ENCODE measurements around the gene NSFL1C.

NSFL1C gene

DNA sequence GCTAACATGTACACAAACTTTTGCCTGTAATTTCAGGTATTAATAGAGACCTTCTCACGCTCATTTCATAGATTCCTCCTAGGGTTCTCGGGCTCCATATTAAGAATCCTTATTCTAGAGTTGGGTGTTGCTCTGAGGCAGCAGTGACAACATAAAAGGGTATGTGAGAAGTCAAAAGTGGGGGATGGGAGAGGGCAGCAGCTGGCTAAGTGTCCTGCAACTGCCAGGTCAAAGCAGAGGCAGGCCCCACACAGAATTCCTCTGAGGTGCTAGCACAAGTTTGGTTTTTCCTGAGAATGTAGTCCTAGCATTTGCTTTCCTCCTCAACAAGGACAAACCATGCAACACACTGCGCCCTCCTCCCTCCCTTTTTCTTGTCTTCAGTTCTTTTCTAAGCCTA, 4.6 kb downstream of the NSFL1C start:
- Mint-ChIP-seq H3K27me3 (ENCODE audit: low read depth, poor library complexity) (peaks cover 1% of the 10 kb centered on the region), H3K9me3 (no peaks in the 10 kb centered on the region), H3K4me3 (no peak overlapping the region), H3K36me3 (ENCODE audit: low read depth) (peaks cover 42% of the 10 kb centered on the region), H3K4me1 (peaks cover 19% of the 10 kb centered on the region), H3K27ac (no peak overlapping the region)
- no peak for DNase-seq
- TF ChIP-seq CTCF (IDR thresholded peaks at IDR 0.05), result no peak

DNA sequence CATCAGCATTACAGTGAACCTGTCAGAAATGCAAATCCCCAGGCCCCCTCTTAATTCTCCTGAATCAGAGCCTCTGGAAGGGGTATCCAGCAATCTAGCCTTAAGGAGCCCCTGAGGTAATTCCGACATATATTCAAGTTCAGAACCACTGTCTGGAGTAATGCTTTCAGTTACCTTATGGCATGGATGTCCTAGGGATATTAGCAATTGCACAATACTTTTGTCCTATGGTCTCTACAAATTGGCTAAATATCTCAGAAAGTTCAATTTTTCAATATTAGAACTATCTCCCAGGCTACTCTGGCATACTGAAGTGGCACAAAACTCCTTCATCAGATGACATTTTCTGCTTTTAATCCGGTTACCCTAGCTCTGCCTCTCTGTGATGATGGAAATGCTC, 6.4 kb downstream of the NSFL1C start:
- no peak for DNase-seq
- H3K4me1 Mint-ChIP-seq, result peaks cover 11% of the 10 kb centered on the region

GRCh38 chr20:1457992-1458391, 8.7 kb downstream of the NSFL1C start:
- H3K36me3 Mint-ChIP-seq (ENCODE audit: low read depth), result peaks cover 58% of the 10 kb centered on the region
- H3K9me3 Mint-ChIP-seq, result no peaks in the 10 kb centered on the region
- no peak for TF ChIP-seq CTCF (IDR thresholded peaks at IDR 0.05)

More for the DNA sequence above, 6.4 kb downstream of the NSFL1C start:
- H3K36me3 Mint-ChIP-seq (ENCODE audit: low read depth), result peaks cover 48% of the 10 kb centered on the region
- no peak overlapping the region for H3K27ac Mint-ChIP-seq
- H3K4me3 Mint-ChIP-seq, result no peak overlapping the region
- TF ChIP-seq CTCF (IDR thresholded peaks at IDR 0.05), result no peak
- H3K27me3 Mint-ChIP-seq (ENCODE audit: low read depth, poor library complexity), result peaks cover under 1% of the 10 kb centered on the region
- no peaks in the 10 kb centered on the region for H3K9me3 Mint-ChIP-seq

DNA sequence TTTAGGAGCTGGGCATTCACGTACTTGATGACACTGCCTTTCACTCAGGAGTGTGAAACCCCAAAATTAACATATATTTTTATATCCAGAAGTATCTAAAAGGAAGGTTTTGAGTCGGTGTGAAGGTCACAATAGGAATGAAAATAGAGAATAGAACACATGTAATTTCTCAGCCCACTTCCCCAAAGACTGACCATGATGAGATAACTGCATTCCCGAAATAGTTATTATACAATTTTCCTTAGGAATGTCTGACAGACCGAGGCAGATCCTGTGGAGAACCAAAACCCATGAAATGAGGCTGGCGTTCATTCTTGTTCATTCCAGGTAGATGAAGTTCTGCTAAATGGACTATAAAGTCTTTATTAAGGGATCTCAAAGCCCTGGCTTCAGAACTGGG, 10.3 kb downstream of the NSFL1C start:
- H3K27ac Mint-ChIP-seq, result peak overlapping the region; percentile 51
- no peak for DNase-seq
- H3K4me1 Mint-ChIP-seq, result no peaks in the 10 kb centered on the region
- TF ChIP-seq CTCF (IDR thresholded peaks at IDR 0.05), result no peak
- no peaks in the 10 kb centered on the region for H3K9me3 Mint-ChIP-seq
- H3K4me3 Mint-ChIP-seq, result no peak overlapping the region
- H3K36me3 Mint-ChIP-seq (ENCODE audit: low read depth), result peaks cover 68% of the 10 kb centered on the region
- H3K27me3 Mint-ChIP-seq (ENCODE audit: low read depth, poor library complexity), result peaks cover 4% of the 10 kb centered on the region

More at GRCh38 chr20:1457992-1458391, 8.7 kb downstream of the NSFL1C start:
- no peak for DNase-seq
- Mint-ChIP-seq H3K27me3 (ENCODE audit: low read depth, poor library complexity) (peaks cover 4% of the 10 kb centered on the region), H3K27ac (no peak overlapping the region), H3K4me3 (no peak overlapping the region), H3K4me1 (no peaks in the 10 kb centered on the region)

DNA sequence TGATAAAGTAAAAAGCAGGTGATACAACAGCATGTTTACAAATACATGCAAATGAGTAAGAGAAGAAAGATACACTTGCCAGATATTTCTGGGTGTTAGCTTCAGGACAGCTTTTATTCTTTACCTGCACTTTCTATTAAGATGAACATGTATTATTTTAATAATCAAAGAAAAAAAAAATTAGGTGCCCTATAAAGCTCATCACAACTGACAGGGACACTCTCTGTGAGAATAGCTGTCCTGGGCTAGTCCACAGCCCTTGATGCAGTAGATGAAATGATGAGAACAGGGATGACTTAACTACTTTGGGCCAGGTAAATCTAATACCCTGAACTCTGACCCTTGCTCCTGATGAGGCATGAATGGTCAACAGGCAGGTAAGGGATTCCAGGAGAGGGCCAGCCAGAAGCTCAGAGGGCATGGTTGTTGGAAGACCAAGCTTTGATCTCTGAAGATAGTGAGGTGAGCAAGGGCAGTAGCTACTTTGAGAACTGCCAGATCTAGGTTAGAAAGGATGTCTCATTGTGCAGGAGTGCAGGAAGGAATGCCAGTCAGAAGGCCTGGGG, 15.6 kb downstream of the NSFL1C start:
- Mint-ChIP-seq H3K27me3 (ENCODE audit: low read depth, poor library complexity) (peaks cover 4% of the 10 kb centered on the region), H3K9me3 (no peaks in the 10 kb centered on the region)

More for the DNA sequence above, 15.6 kb downstream of the NSFL1C start:
- no peak overlapping the region for H3K4me3 Mint-ChIP-seq
- no peak overlapping the region for H3K27ac Mint-ChIP-seq
- H3K4me1 Mint-ChIP-seq, result peaks cover 9% of the 10 kb centered on the region
- no peak for DNase-seq
- H3K36me3 Mint-ChIP-seq (ENCODE audit: low read depth), result peaks cover 56% of the 10 kb centered on the region
- TF ChIP-seq CTCF (IDR thresholded peaks at IDR 0.05), result no peak

Data from nephron progenitor cell (in vitro differentiated cells).